ENCODE results near the gene HPS5.
A peak's percentile ranks its signal among the peaks of the same experiment; 100 is the strongest.

Gene HPS5, protein sequence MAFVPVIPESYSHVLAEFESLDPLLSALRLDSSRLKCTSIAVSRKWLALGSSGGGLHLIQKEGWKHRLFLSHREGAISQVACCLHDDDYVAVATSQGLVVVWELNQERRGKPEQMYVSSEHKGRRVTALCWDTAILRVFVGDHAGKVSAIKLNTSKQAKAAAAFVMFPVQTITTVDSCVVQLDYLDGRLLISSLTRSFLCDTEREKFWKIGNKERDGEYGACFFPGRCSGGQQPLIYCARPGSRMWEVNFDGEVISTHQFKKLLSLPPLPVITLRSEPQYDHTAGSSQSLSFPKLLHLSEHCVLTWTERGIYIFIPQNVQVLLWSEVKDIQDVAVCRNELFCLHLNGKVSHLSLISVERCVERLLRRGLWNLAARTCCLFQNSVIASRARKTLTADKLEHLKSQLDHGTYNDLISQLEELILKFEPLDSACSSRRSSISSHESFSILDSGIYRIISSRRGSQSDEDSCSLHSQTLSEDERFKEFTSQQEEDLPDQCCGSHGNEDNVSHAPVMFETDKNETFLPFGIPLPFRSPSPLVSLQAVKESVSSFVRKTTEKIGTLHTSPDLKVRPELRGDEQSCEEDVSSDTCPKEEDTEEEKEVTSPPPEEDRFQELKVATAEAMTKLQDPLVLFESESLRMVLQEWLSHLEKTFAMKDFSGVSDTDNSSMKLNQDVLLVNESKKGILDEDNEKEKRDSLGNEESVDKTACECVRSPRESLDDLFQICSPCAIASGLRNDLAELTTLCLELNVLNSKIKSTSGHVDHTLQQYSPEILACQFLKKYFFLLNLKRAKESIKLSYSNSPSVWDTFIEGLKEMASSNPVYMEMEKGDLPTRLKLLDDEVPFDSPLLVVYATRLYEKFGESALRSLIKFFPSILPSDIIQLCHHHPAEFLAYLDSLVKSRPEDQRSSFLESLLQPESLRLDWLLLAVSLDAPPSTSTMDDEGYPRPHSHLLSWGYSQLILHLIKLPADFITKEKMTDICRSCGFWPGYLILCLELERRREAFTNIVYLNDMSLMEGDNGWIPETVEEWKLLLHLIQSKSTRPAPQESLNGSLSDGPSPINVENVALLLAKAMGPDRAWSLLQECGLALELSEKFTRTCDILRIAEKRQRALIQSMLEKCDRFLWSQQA

DNA sequence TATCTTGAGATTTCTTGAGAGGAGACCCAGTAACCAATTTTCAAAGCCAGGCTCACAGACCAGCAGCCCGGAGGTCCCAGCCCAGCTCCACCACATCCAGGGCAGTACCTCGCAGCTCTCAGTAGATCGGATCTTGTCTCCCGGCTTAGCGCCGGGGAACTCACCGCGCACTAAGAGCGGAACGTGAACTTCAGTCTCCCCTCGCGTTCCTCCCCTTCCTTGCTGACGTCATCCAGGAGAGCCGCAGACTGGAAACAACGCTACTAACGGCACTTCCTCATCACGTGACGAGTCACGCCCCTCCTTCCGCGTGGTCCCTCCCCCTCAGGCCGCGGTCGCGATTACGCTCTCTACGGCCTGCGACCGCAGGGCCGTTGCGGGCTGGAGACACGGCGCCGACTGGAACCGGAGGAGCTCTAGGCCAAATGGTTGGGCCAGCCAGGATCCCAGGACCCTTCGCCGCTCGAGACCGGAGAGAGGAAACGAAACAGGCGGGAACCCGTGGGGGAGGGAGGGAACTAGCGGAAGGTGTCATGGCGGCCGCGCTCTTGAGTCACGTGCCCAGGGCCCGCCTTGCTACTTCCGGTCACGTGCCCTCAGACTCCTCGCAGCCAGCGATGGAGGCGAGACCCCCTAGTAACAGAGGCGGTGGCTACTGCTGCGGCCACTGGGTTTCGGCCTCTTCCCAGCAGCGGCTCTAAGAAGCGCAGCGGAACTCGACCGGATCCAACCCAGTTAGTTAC lies at the start of gene HPS5, which contains the start of gene GTF2H1:
Gene HPS5 (minus strand): TSS at position 172 of the 743 bp plus-strand sequence. CDS start 4,282 bp downstream, outside the sequence.
Gene GTF2H1 (plus strand): TSS at position 599 of the 743 bp plus-strand sequence. CDS start 10,508 bp downstream, outside the sequence.
- no peaks in the 10 kb centered on the region for H3K27me3 Mint-ChIP-seq
- peak within 1 kb of the TSS; percentile 99 for H3K27ac Mint-ChIP-seq
- no peaks in the 10 kb centered on the region for H3K9me3 Mint-ChIP-seq (ENCODE audit: low read depth)
- H3K4me3 Mint-ChIP-seq: peak within 1 kb of the TSS; percentile 94
- H3K36me3 Mint-ChIP-seq: peaks cover 11% of the 10 kb centered on the region
- H3K4me1 Mint-ChIP-seq (ENCODE audit: low read depth): peaks cover 79% of the 10 kb centered on the region

DNA sequence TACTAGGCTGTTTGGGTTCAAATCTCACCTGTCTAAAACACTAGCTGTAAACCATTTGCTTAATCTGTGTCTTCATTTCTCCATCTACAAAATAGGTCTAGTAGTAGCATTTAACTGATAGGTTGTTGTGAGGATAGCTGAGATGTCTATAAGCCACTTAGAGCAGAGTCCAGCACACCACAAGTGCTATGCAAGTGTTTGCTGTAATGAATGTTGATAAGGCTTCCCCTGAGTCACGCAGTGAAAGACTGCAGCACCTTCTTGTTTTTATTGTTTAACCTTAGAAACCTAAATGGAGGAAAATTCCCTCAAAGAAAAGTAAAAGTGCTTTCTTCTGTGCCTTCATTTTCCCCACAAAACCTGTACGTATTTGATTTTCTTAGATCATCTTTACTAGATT lies 49.3 kb upstream of the HPS5 start:
- Mint-ChIP-seq H3K9me3 (ENCODE audit: low read depth) (no peaks in the 10 kb centered on the region), H3K27ac (no peak overlapping the region), H3K36me3 (peaks cover 4% of the 10 kb centered on the region), H3K4me1 (ENCODE audit: low read depth) (peaks cover 2% of the 10 kb centered on the region), H3K4me3 (no peak overlapping the region), H3K27me3 (no peaks in the 10 kb centered on the region)

DNA sequence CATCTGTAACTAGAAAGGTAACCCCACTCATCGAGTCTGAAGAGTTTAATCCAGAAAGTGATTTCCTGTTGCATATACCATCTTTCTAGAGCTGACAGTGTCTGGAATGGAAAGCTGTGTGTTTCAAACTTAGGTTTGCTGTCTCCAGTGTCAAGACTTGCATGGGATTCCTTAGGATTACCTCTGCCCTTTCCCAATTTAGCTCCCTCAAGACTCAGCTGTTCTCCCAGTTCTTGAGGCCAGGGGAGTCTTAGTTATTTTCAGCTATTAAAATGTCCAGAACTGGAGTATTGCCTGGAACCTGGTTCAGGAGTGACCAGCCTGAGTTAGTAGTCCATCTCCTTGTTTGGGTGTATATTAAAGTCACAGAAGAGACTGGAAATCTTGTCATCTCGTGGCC lies 47.5 kb upstream of the HPS5 start:
- H3K27me3 Mint-ChIP-seq: no peaks in the 10 kb centered on the region
- H3K9me3 Mint-ChIP-seq (ENCODE audit: low read depth): no peaks in the 10 kb centered on the region
- H3K27ac Mint-ChIP-seq: no peak overlapping the region
- peaks cover 6% of the 10 kb centered on the region for H3K36me3 Mint-ChIP-seq
- H3K4me1 Mint-ChIP-seq (ENCODE audit: low read depth): peaks cover 2% of the 10 kb centered on the region
- H3K4me3 Mint-ChIP-seq: no peak overlapping the region

DNA sequence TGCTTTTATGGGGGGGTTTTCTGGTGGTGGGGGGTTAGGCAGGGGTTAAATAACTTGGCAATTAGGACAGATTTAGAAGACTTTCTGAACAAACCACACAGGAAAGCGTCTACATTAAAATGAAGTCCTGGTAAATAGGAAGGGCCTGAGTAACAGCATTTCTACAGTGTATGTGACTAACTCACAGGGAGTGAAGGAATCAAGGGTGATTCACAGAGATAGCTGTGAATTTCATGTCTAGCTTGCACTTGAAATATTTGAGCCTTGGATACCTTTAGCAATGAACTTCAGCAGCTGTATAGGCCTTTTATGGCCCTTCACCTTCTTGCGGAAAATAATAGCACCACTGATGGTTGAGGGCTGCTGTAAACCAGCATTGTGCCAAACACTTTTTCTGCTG lies 46.3 kb upstream of the HPS5 start:
- H3K4me1 Mint-ChIP-seq (ENCODE audit: low read depth): peaks cover 2% of the 10 kb centered on the region
- H3K9me3 Mint-ChIP-seq (ENCODE audit: low read depth): no peaks in the 10 kb centered on the region
- H3K4me3 Mint-ChIP-seq: no peak overlapping the region
- H3K36me3 Mint-ChIP-seq: peaks cover 9% of the 10 kb centered on the region
- H3K27me3 Mint-ChIP-seq: no peaks in the 10 kb centered on the region
- H3K27ac Mint-ChIP-seq: peak overlapping the region; percentile 56

DNA sequence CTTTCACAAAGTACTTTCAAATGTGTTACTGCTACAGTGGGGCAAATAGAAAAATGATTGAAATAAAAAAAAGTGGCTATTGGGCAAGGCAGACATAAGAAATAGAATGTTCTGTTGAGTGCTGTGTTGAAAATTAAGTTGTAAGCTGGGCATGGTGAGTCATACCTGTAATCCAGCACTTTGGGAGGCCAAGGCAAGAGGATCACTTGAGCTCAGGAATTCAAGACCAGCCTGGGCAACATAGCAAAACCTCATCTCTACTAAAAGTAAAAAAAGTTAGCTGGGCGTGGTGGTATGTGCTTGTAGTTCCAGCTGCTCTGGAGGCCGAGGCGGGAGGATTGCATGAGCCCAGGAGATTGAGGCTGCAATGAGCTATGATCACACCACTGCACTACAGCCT lies 45.5 kb upstream of the HPS5 start:
- no peak overlapping the region for H3K4me3 Mint-ChIP-seq
- H3K9me3 Mint-ChIP-seq (ENCODE audit: low read depth): no peaks in the 10 kb centered on the region
- no peaks in the 10 kb centered on the region for H3K27me3 Mint-ChIP-seq
- peaks cover 2% of the 10 kb centered on the region for H3K4me1 Mint-ChIP-seq (ENCODE audit: low read depth)
- peak overlapping the region; percentile 13 for H3K27ac Mint-ChIP-seq
- peaks cover 9% of the 10 kb centered on the region for H3K36me3 Mint-ChIP-seq

DNA sequence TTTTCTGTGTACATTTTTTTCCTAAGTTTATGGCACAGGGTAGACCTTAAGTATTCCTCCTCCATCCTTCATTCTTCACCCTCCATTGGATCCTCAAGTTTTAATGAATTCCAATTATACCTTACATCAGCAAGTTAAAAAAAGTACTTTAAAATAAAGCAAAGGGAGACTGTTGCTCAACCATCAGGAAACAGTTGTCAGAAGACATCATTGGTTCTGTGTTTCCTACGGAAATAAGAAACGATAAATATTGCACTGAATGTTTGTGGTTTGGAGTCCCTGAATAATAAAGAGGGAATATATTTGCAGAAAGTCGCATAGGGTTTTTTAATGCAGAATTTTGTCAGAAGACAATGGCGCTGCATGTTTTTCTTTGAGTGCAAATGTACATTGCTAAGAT lies 44.3 kb upstream of the HPS5 start:
- peaks cover 9% of the 10 kb centered on the region for H3K36me3 Mint-ChIP-seq
- H3K27ac Mint-ChIP-seq: no peak overlapping the region
- no peaks in the 10 kb centered on the region for H3K27me3 Mint-ChIP-seq
- no peak overlapping the region for H3K4me3 Mint-ChIP-seq
- peaks cover 2% of the 10 kb centered on the region for H3K4me1 Mint-ChIP-seq (ENCODE audit: low read depth)
- H3K9me3 Mint-ChIP-seq (ENCODE audit: low read depth): no peaks in the 10 kb centered on the region

DNA sequence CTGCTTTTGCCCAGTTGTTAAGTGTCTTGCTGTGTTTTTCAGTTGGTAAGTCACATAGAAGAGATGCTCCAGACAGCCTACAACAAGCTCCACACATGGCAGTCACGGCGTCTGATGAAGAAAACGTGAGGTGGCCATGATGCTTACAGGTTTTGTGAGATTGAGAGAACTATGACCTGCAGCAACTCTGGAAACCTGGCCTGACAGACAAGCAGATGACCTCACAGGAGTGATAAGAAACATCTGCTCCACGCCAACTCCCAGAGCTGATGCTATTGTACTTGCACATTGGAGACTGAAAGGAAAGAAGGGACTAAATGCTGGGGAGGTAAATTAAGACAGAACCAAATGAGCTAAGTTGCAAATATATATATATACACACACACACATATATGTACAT lies 43.8 kb upstream of the HPS5 start:
- no peaks in the 10 kb centered on the region for H3K9me3 Mint-ChIP-seq (ENCODE audit: low read depth)
- H3K4me3 Mint-ChIP-seq: no peak overlapping the region
- peaks cover 7% of the 10 kb centered on the region for H3K36me3 Mint-ChIP-seq
- no peaks in the 10 kb centered on the region for H3K27me3 Mint-ChIP-seq
- peak overlapping the region; percentile 61 for H3K27ac Mint-ChIP-seq
- H3K4me1 Mint-ChIP-seq (ENCODE audit: low read depth): peaks cover 2% of the 10 kb centered on the region

DNA sequence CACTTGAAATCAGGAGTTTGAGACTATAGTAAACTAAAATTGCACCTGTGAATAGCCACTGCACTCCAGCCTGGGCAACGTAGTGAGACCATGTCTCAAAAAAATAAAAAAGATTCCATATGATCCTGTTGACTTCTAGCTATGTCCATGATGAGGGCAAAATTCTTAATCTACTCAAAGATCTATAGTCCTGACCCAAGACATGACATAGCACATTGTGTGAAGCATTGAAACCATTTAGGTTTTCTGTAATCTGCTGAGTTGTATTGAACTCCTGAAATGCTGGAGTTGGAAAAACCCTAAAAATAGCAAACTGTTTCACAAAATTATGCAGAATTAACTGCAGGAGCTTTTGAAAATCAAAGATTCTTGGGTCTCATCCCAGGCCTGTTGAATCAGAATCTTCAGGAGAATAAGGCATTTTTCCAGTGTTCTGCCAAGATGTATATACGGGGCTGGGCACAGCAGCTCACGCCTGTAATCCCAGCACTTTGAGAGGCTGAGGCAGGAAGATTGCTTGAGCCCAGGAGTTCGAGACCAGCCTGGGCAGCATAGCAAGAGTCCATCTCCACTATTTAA lies 42.6 kb upstream of the HPS5 start:
- Mint-ChIP-seq H3K27me3 (no peaks in the 10 kb centered on the region), H3K4me3 (no peak overlapping the region), H3K36me3 (peaks cover 7% of the 10 kb centered on the region), H3K27ac (no peak overlapping the region), H3K4me1 (ENCODE audit: low read depth) (peaks cover 2% of the 10 kb centered on the region), H3K9me3 (ENCODE audit: low read depth) (no peaks in the 10 kb centered on the region)

DNA sequence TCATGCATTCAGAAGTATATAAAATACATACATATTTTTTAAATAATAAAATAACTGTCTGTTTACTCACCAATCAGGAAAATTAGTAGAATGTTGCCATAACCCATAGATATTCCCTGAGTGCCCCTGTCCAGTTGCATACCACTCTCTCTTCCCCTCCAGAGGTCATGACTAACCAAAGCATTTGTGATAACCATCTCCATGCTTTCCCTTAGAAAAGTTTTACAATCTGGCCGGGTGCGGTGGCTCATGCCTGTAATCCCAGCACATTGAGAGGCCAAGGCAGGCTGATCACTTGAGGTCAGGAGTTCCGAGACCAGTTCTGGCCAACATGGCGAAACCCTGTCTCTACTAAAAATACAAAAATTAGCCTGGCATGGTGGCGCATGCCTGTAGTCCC lies 39.2 kb upstream of the HPS5 start:
- Mint-ChIP-seq H3K4me1 (ENCODE audit: low read depth) (no peaks in the 10 kb centered on the region), H3K27ac (no peak overlapping the region), H3K36me3 (peaks cover 12% of the 10 kb centered on the region), H3K4me3 (no peak overlapping the region), H3K9me3 (ENCODE audit: low read depth) (no peaks in the 10 kb centered on the region), H3K27me3 (no peaks in the 10 kb centered on the region)

DNA sequence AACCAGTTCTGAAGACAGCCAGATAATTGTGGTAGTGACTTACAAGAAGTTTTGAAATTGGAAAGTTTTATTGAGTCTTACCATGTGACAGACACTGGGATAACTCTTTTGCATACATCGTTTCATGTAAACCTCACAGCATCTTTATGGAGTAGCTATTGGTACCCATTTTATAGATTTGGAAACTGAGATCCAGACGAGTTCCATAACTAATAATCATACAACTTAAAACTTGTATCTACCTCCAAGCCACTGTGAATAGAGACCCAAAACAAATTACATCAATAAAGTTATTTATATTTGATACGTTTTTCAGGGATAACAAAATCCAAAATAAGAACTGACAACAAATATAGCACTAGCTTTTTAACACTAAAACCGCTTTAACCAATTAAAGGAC lies 36.7 kb upstream of the HPS5 start:
- H3K36me3 Mint-ChIP-seq: peaks cover 9% of the 10 kb centered on the region
- no peaks in the 10 kb centered on the region for H3K27me3 Mint-ChIP-seq
- H3K9me3 Mint-ChIP-seq (ENCODE audit: low read depth): no peaks in the 10 kb centered on the region
- no peaks in the 10 kb centered on the region for H3K4me1 Mint-ChIP-seq (ENCODE audit: low read depth)
- H3K27ac Mint-ChIP-seq: no peak overlapping the region
- H3K4me3 Mint-ChIP-seq: no peak overlapping the region

DNA sequence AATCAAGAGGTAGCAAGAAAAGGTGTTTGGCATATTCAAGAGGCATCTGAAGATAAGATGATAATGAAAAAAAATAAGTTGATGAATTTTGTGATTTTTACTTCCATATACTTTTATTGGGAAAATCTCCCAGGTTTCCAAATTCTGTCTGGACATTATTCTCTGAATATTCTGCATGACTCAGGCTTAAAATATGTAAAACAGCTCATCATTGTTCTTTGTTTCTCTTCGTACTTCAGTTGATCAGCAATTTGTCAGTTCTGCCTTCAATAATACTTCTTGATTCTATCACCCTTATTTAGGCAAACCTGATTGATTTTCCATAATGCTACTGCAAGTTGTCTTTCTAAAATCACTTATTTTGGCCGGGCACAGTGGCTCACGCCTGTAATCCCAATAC lies 30.6 kb upstream of the HPS5 start:
- H3K27ac Mint-ChIP-seq: peak overlapping the region; percentile 41
- H3K36me3 Mint-ChIP-seq: peaks cover 7% of the 10 kb centered on the region
- H3K4me1 Mint-ChIP-seq (ENCODE audit: low read depth): no peaks in the 10 kb centered on the region
- H3K4me3 Mint-ChIP-seq: no peak overlapping the region
- H3K9me3 Mint-ChIP-seq (ENCODE audit: low read depth): no peaks in the 10 kb centered on the region
- no peaks in the 10 kb centered on the region for H3K27me3 Mint-ChIP-seq

DNA sequence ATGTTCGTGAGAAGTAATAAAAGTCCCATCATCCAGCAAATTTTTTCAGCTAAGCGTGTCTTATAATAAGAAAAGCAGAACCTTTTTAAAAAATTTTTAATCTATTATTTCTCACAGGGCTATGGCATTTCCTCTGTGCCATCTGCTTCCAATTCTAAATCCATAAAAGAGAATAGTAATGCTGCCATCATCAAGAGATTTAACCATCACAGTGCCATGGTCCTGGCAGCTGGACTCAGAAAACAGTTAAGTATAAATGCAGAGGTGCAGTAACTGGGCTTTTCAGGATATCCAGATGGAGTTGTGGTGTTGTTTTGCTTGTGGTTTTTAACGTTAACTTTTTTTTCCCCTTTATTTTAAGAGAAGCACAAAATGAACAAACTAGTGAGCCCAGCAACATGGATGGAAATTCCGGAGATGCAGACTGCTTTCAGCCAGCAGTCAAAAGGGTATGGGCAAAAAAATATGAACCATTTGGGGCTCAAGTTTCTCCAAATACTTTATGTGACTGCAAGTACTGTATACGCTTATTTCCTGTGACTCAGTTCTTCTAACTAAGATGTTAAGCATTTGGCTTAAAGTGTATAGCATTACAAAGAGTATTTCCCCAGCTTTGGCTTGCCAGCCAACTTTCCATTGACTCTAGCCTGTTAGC lies 25.7 kb upstream of the HPS5 start:
- H3K4me3 Mint-ChIP-seq: no peak overlapping the region
- H3K27me3 Mint-ChIP-seq: no peaks in the 10 kb centered on the region
- H3K4me1 Mint-ChIP-seq (ENCODE audit: low read depth): no peaks in the 10 kb centered on the region
- H3K9me3 Mint-ChIP-seq (ENCODE audit: low read depth): no peaks in the 10 kb centered on the region
- H3K36me3 Mint-ChIP-seq: peaks cover 9% of the 10 kb centered on the region
- no peak overlapping the region for H3K27ac Mint-ChIP-seq

DNA sequence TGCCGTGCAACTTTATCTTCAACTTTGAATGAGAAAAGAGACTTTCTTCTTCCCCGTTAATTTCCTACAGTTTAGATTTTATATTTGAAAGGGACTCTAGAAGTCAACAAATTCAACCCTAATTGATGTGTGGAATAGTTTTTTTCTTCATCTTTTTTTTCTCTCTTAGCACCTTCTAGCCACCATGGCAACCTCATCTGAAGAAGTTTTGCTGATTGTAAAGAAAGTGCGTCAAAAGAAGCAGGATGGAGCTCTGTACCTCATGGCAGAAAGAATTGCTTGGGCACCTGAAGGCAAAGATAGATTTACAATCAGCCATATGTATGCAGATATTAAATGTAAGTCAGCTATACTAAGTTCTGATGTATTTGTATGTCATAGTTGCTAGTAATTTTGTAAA lies 11.0 kb upstream of the HPS5 start:
- Mint-ChIP-seq H3K9me3 (ENCODE audit: low read depth) (no peaks in the 10 kb centered on the region), H3K4me1 (ENCODE audit: low read depth) (peaks cover 44% of the 10 kb centered on the region), H3K4me3 (peak overlapping the region; percentile 61), H3K27me3 (no peaks in the 10 kb centered on the region), H3K27ac (peak overlapping the region; percentile 84), H3K36me3 (peaks cover 13% of the 10 kb centered on the region)

DNA sequence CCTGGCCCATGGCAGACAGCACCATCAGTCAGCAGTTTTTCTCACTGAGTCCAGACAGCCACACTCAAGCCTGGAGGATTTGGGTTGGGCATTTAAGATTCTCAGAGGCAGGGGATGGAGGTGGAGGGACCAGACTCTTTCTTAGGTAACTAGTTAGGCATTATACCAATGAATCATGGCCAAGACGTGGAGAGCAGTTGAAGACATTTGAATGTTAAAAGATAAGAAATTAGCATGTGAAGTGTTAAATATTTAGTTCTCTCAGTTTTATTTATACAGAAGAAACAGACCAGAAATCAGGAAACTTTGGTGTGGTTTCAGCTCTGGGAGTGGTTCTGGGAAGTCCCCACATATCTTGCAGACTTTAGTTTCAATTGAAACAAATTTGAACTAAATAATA lies 10.4 kb upstream of the HPS5 start:
- Mint-ChIP-seq H3K27ac (peak overlapping the region; percentile 81), H3K36me3 (peaks cover 13% of the 10 kb centered on the region), H3K4me3 (peak overlapping the region; percentile 54), H3K4me1 (ENCODE audit: low read depth) (peaks cover 46% of the 10 kb centered on the region), H3K27me3 (no peaks in the 10 kb centered on the region), H3K9me3 (ENCODE audit: low read depth) (no peaks in the 10 kb centered on the region)
